GM12878 (cell line): ENCODE measurements around the gene AGT. TPM values are rescaled to one million over a fixed set of nuclear protein-coding genes. Genes with fewer than 3 reads are reported as not detected.

Source experiments
- ATAC-seq: fragments of 200-7000 bp; cut with Tn5 transposase; 3 replicates; pipeline ENCODE4 v1.9.1; 2020; ENCODE audit warnings: mild to moderate bottlenecking, moderate library complexity
- BruUV-seq: library from RNA; stranded (reverse); fragments of 400-500 nt; replicated peaks from 2 replicates; lab custom pipeline; 2021; lab: Mats Ljungman, UMichigan
- CTCF ChIA-PET: fragments of 300-600 bp; sonication (Branson Sonifier 250); formaldehyde crosslinking; extraction: SDS; loops from one replicate; lab custom pipeline; 2021; ENCODE audit warnings: inconsistent platforms; lab: Yijun Ruan, JAX
- POLR2A ChIA-PET: fragments of 350-600 bp; formaldehyde crosslinking; extraction: SDS; loops from one replicate; lab custom pipeline; 2021; ENCODE audit warnings: inconsistent platforms; lab: Charles Lee
- RAD21 ChIA-PET: fragments of 300-600 bp; sonication (Branson Sonifier 250); formaldehyde crosslinking; loops from one replicate; lab custom pipeline; 2023; ENCODE audit warnings: antibody characterized with exemption; ENCODE audit not compliant: unreplicated experiment; lab: Charles Lee
- SMC1A ChIA-PET: fragments of 300-600 bp; sonication (Branson Sonifier 250); formaldehyde crosslinking; loops from one replicate; lab custom pipeline; 2023; ENCODE audit not compliant: unreplicated experiment, uncharacterized antibody; lab: Charles Lee
- DNase-seq: peaks from one replicate; pipeline ENCODE4 v3.0.0-alpha.2; 2011; ENCODE audit warnings: low read depth, low spot score
- FAIRE-seq: peaks from 3 replicates; lab custom pipeline; 2011; peaks lifted over from hg19 to GRCh38; lab: Jason Lieb, UNC
- H2AFZ ChIP-seq: 2 replicates; pipeline ENCODE4 v1.6.0; 2011; ENCODE audit warnings: low read depth, low read length, control low read depth; ENCODE audit not compliant: control insufficient read depth
- H3K27ac ChIP-seq: 2 replicates; pipeline ENCODE4 v1.5.1; 2011; ENCODE audit warnings: control low read depth; ENCODE audit not compliant: control insufficient read depth, insufficient read depth
- H3K27me3 ChIP-seq, 2 experiments: replicated peaks in 1 of 2; 2 replicates each; pipeline versions ENCODE4 v1.6.0 to v1.6.1; 2011; ENCODE audit warnings: low read length in 1 of 2; ENCODE audit not compliant: control insufficient read depth in 2 of 2, insufficient read depth in 2 of 2
- H3K36me3 ChIP-seq, 2 experiments: 2 replicates each; pipeline ENCODE4 v1.5.1; 2011; ENCODE audit warnings: low read length in 1 of 2; ENCODE audit not compliant: control insufficient read depth in 2 of 2, insufficient read depth in 2 of 2
- H3K4me1 ChIP-seq: 2 replicates; pipeline ENCODE4 v1.6.1; 2011; ENCODE audit warnings: mild to moderate bottlenecking, low read length, moderate library complexity, mixed read lengths; ENCODE audit not compliant: control insufficient read depth, insufficient read depth
- H3K4me2 ChIP-seq: 2 replicates; pipeline ENCODE4 v1.6.0; 2011; ENCODE audit warnings: control low read depth; ENCODE audit not compliant: control insufficient read depth, insufficient read depth
- H3K4me3 ChIP-seq: fragments of 200-600 bp; sonication (generic); 2 replicates; pipeline ENCODE4 v1.5.1; 2016
- H3K79me2 ChIP-seq: 2 replicates; pipeline ENCODE4 v1.6.0; 2011; ENCODE audit warnings: low read length; ENCODE audit not compliant: control insufficient read depth, insufficient read depth
- H3K9ac ChIP-seq: 2 replicates; pipeline ENCODE4 v1.8.0; 2011; ENCODE audit warnings: low read length, control low read depth, mixed read lengths; ENCODE audit not compliant: control insufficient read depth, insufficient read depth
- H3K9me3 ChIP-seq: replicated peaks from 3 replicates; pipeline ENCODE4 v1.5.1; 2011; ENCODE audit warnings: mild to moderate bottlenecking, low read length; ENCODE audit not compliant: control insufficient read depth, insufficient read depth
- H4K20me1 ChIP-seq: 2 replicates; pipeline ENCODE4 v1.6.0; 2011; ENCODE audit not compliant: control insufficient read depth, insufficient read depth
- CBFB ChIP-seq: IDR thresholded peaks from 2 replicates; pipeline ENCODE4 v1.6.1; 2016; ENCODE audit warnings: antibody characterized with exemption, low read depth
- CEBPB ChIP-seq, 2 experiments: fragments of 150-350 bp in 1 of 2; IDR thresholded peaks; 2 replicates each; pipeline ENCODE4 v1.6.1; 2012 to 2014; ENCODE audit warnings: low read depth in 2 of 2, low read length in 2 of 2, borderline replicate concordance in 1 of 2, inconsistent platforms in 1 of 2
- HDAC6 ChIP-seq: fragments of 200-600 bp; sonication (generic); IDR thresholded peaks from one replicate; pipeline ENCODE4 v1.8.0; 2017; ENCODE audit warnings: antibody characterized with exemption; ENCODE audit not compliant: unreplicated experiment
- IKZF2 ChIP-seq, 2 experiments: fragments of 450-650 bp; IDR thresholded peaks; 2 replicates each; pipeline ENCODE4 v1.6.1; 2017; ENCODE audit warnings: mild to moderate bottlenecking in 2 of 2, moderate library complexity in 2 of 2
- MEF2A ChIP-seq: IDR thresholded peaks from 2 replicates; pipeline ENCODE4 v1.6.1; 2011; ENCODE audit warnings: low read depth, mild to moderate bottlenecking, low read length, moderate library complexity; ENCODE audit not compliant: insufficient read depth
- WGBS: methylation state at CpG from one replicate; pipeline ENCODE4 v1.1.6; 2016; ENCODE audit warnings: low lambda C conversion rate; ENCODE audit not compliant: insufficient replicate concordance, insufficient coverage; ENCODE audit errors: missing lambda C conversion rate; 5-methylcytosine and 5-hydroxymethylcytosine counted together
- in situ Hi-C: fragments of 300-500 bp; cut with MboI; formaldehyde crosslinking; loops from 9 replicates; pipeline ENCODE4 v1.14.3; 2018; ENCODE audit warnings: mixed read lengths
- intact Hi-C: fragments of 100-400 bp; cut with micrococcal nuclease; formaldehyde crosslinking; loops from one replicate; pipeline ENCODE4 v1.14.2; 2022; ENCODE audit not compliant: unreplicated experiment
- polyA plus RNA-seq, 11 experiments: library from polyadenylated mRNA; depleted of rRNA in 4 of 11; unstranded in 6 of 11; stranded (reverse) in 5 of 11; fragments of >200 nt; fragmentation: Nextera tagmentation in 4 of 11; fragmentation: Illumina TruSeq in 1 of 11; extraction: Ambion mirVana in 4 of 11; extraction: Trizol in 1 of 11; gene quantifications; 1 replicate in 1 of 11; 2 replicates in 10 of 11; pipeline versions ENCODE4 v1.2.1 to v1.2.3, GENCODE V29; 2011 to 2016; ENCODE audit warnings: inconsistent platforms in 2 of 11, missing spikeins in 2 of 11, low read depth in 1 of 11
- total RNA-seq, 4 experiments: library from RNA; depleted of rRNA in 3 of 4; stranded (reverse); fragments of >200 nt in 3 of 4; fragmentation: Illumina TruSeq in 1 of 4; extraction: Trizol in 1 of 4; gene quantifications; 2 replicates each; pipeline versions ENCODE4 v1.2.1 to v1.2.3, GENCODE V29; 2013 to 2021
- TF ChIP-seq, protein P1 (sequence below): IDR thresholded peaks from 2 replicates; pipeline ENCODE4 v1.6.1; 2012; ENCODE audit warnings: low read depth, low read length, improper control_type of control experiment
- TF ChIP-seq, protein P2 (sequence below): IDR thresholded peaks from 2 replicates; pipeline ENCODE4 v1.6.1; 2011; ENCODE audit warnings: borderline replicate concordance, low read depth, mild to moderate bottlenecking, moderate library complexity, mixed read lengths, low read length; ENCODE audit not compliant: insufficient read depth; ENCODE audit errors: extremely low read length

The AGT gene
- total and polyA plus RNA-seq, 10 of the 15 experiments (the other 5 are each of a cell fraction or from before 2014, with no cell fraction given) = 0.69 TPM; not detected in 9

DNA sequence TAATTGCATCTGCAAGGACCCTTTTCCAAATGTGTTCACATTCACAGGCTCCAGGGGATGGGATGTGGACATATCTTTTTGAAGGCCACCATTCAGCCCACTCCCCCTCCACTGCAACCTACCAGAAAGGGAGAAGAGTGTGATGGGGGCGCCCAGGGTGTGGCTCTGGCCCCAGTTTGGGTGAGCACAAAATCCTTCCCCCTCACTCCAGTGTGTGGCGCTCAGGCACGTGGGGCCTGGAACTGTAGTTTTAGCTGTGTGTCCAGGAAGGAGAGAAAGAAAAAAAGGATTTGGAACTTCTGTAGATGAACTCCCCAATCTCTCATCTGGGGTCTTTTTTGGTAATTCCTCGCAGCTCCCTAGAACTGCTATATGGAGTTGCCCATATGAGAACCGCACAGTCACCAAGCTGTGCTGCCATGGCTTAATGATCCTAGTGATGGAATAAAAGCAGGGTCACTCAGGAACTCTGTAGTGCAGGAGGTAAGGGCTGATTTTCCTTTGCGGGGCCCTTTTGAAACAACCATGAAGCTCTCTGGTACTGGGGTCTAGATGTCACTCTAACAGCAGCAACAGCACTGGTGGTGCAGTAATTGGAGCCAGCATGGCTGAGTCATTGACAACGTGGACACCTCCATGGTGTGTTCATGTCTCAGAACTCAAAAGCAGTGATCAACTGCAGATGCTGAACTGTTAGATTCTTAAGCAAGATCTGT lies 17.0 kb downstream of the AGT start (continued):
- TF ChIP-seq, protein P1, sequence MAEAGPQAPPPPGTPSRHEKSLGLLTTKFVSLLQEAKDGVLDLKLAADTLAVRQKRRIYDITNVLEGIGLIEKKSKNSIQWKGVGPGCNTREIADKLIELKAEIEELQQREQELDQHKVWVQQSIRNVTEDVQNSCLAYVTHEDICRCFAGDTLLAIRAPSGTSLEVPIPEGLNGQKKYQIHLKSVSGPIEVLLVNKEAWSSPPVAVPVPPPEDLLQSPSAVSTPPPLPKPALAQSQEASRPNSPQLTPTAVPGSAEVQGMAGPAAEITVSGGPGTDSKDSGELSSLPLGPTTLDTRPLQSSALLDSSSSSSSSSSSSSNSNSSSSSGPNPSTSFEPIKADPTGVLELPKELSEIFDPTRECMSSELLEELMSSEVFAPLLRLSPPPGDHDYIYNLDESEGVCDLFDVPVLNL = no peak
- no peak for TF ChIP-seq HDAC6
- TF ChIP-seq CBFB = no peak

DNA sequence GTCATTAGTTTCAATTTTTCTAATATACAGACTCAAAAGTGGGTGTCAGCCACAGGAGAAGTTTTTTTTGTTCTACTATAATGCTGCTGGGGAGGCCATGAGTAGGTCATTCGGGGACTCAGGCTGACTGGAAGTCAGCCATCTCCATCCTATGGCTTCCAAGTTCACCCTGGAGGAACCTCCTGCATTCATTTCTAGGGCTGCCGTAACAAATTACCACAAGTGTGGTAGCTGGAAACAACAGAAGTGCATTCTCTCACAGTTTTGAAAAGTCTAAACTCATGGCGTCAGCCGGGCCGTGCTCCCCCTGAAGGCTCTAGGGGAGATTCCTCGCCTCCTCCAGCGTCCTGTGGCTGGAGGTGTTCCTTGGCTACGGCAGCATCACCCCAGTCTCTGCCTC lies 17.7 kb downstream of the AGT start:
- intact Hi-C loops = no loop called here
- ChIA-PET RAD21 (no interaction called here), SMC1A (interaction anchor here (0.5 kb wide), 1 partner anchor 1611 kb away, joined by 3 read pairs; no protein-coding TSS in a partner anchor), POLR2A (no interaction called here), CTCF (no interaction called here)
- Histone ChIP-seq H3K36me3 (peaks cover 6 to 7% of the 10 kb centered on the region in 2 experiments), H3K9ac (no peak overlapping the region), H2AFZ (no peak overlapping the region), H3K4me3 (no peak overlapping the region), H3K4me2 (no peak overlapping the region), H3K27me3 (no peaks in the 10 kb centered on the region; a peak in 1 of 4 replicates), H3K27ac (no peak overlapping the region), H3K79me2 (no peaks in the 10 kb centered on the region), H3K4me1 (no peaks in the 10 kb centered on the region), H4K20me1 (no peaks in the 10 kb centered on the region), H3K9me3 (no peaks in the 10 kb centered on the region)
- DNase-seq = no peak
- FAIRE-seq = no peak
- no TSS peak for BruUV-seq
- TF ChIP-seq, protein P2, sequence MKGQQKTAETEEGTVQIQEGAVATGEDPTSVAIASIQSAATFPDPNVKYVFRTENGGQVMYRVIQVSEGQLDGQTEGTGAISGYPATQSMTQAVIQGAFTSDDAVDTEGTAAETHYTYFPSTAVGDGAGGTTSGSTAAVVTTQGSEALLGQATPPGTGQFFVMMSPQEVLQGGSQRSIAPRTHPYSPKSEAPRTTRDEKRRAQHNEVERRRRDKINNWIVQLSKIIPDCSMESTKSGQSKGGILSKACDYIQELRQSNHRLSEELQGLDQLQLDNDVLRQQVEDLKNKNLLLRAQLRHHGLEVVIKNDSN = no peak
- no peak for TF ChIP-seq IKZF2 (IDR thresholded peaks at IDR 0.05)
- TF ChIP-seq CEBPB (IDR thresholded peaks at IDR 0.05; ENCODE audit: borderline replicate concordance in 1 of 2, low read depth in 2 of 2, low read length in 2 of 2) = no peak
- TF ChIP-seq MEF2A = no peak
- no peak for ATAC-seq
- in situ Hi-C loops = no loop called here
- WGBS = 95% methylated on average over 8 of the region's 8 CpGs
